Measurements from ENCODE around the gene ACADM. TPM values are rescaled to one million over a fixed set of nuclear protein-coding genes. Genes with fewer than 3 reads are reported as not detected.

The ACADM gene
- total RNA-seq, result 22.2 and 23.8 TPM in 2 replicates

GRCh38 chr1:75724472-75725022 lies at the start of gene ACADM:
Gene ACADM (plus strand): TSS chr1:75724709. CDS start chr1:75724788, 79 bp downstream.

GRCh38 chr1:75785983-75786853 lies 61.7 kb downstream of the ACADM start, which contains the start of gene RABGGTB:
Gene RABGGTB (plus strand): TSS chr1:75786256. CDS start chr1:75786272, 16 bp downstream.

DNA sequence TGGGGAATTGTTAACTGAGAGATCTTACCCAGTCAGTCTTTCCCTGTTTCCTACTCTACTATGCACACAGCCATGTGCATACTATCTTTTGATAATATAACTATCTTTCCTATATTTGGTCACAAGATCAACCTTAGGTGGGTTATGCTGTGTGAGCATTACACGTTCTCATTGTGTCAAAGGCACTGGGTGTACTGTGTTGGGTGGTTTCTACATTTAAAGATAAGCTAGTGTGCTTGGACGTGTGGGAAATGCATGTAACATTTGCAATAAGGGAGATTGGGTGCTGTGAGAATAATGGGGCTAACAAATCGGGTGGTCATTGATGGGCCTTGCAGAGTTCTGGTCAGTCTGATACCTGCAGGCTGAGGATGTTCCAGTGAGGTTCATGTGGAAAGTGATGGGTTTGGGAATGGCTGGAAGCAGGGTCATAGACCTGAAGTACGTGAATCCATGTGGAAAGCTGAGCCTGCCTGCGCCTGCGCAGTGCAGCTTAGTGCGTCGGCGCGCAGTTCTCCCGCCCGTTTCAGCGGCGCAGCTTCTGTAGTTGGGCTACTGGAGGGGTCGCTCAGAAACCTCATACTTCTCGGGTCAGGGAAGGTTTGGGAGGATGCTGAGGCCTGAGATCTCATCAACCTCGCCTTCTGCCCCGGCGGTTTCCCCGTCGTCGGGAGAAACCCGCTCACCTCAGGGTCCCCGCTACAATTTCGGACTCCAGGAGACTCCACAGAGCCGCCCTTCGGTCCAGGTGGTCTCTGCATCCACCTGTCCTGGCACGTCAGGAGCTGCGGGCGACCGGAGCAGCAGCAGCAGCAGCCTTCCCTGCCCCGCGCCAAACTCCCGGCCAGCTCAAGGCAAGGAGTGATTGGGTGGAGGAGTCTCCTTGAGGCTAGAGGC lies 72.1 kb downstream of the ACADM start, which contains the start of gene MSH4:
Gene MSH4, plus strand, starts transcription at position 507 of the 897 bp plus-strand sequence. Its CDS starts 104 bp downstream, at position 611.

Other genes with a start within 250 kb of the ACADM start
- gene SLC44A5, start 113.6 kb upstream of the ACADM start, total RNA-seq, result 0.09 and 0.14 TPM in 2 replicates
- gene RABGGTB, start 61.5 kb downstream of the ACADM start, total RNA-seq, result 62.9 and 72.9 TPM in 2 replicates
- gene MSH4, start 72.2 kb downstream of the ACADM start, total RNA-seq, result 0.14 and 0.46 TPM in 2 replicates
- not detected in 2 replicates for gene ASB17, start 207.7 kb downstream of the ACADM start, total RNA-seq